ENCODE results near the gene AP2B1.

- TF ChIP-seq NR2C2 (CRISPR knock-in tag; IDR thresholded peaks at IDR 0.05) = no peak
- TF ChIP-seq NR2C2 (tag; IDR thresholded peaks at IDR 0.05) = no peak
- no peak for TF ChIP-seq ZSCAN29 (IDR thresholded peaks at IDR 0.05)
- no peak for TF ChIP-seq EZH2 (IDR thresholded peaks at IDR 0.05; ENCODE audit: borderline replicate concordance, low read depth, low read length)
- no peak for TF ChIP-seq MYC (IDR thresholded peaks at IDR 0.05; ENCODE audit: low read depth, low read length)
- no peak for TF ChIP-seq MYC (CRISPR knock-in tag; IDR thresholded peaks at IDR 0.05; ENCODE audit: borderline replicate concordance, low read depth)
- TF ChIP-seq AFF4 (CRISPR knock-in tag; IDR thresholded peaks at IDR 0.05) = no peak
- TF ChIP-seq LARP7 (IDR thresholded peaks at IDR 0.05) = no peak
- TF ChIP-seq FOXK2 (conservative IDR thresholded peaks at IDR 0.05 in 1 of 2, IDR thresholded peaks at IDR 0.05 in 1 of 2; ENCODE audit: low read depth in 2 of 2) = no peak
- no peak for TF ChIP-seq CTCF (IDR thresholded peaks at IDR 0.05 in 2 of 3, conservative IDR thresholded peaks at IDR 0.05 in 1 of 3; ENCODE audit: insufficient read depth in 2 of 3, low read depth in 1 of 3, low read length in 3 of 3)
- no peak for TF ChIP-seq BHLHE40 (IDR thresholded peaks at IDR 0.05; ENCODE audit: low read length)
- TF ChIP-seq GABPA (tag; conservative IDR thresholded peaks at IDR 0.05; ENCODE audit: low read depth) = no peak
- no peak for TF ChIP-seq HDAC2 (IDR thresholded peaks at IDR 0.05)
- TF ChIP-seq KAT8 (IDR thresholded peaks at IDR 0.05; ENCODE audit: low read depth) = no peak
- no peak for TF ChIP-seq MTA1 (IDR thresholded peaks at IDR 0.05; ENCODE audit: borderline replicate concordance)
- TF ChIP-seq EGR1 (conservative IDR thresholded peaks at IDR 0.05) = no peak
Observed at GRCh38 chr17:35660902-35661301, 73.8 kb downstream of the AP2B1 start.

Measured in K562 (cell line).